SU-DHL-6 (cell line): ENCODE data around the gene IFITM1.
"Not testable (repeated sequence)": the region's sequence is repeated elsewhere in the genome, so short reads cannot be mapped to it uniquely, and the experiment has no call there.

Experiments
- EZH2phosphoT487 ChIP-seq: fragments of 200-600 bp; sonication (generic), shearing (Covaris generic); conservative IDR thresholded peaks from 2 replicates; pipeline ENCODE4 v1.6.1; 2018; ENCODE audit warnings: mild to moderate bottlenecking, antibody characterized with exemption, low read length, moderate library complexity, mixed read lengths
- TF ChIP-seq, protein P1 (sequence below): fragments of 200-600 bp; sonication (generic); IDR thresholded peaks from one replicate; pipeline ENCODE4 v1.5.1; 2017; ENCODE audit warnings: antibody characterized with exemption, mild to moderate bottlenecking, low read length, moderate library complexity; ENCODE audit not compliant: insufficient read depth, poor library complexity, severe bottlenecking

DNA sequence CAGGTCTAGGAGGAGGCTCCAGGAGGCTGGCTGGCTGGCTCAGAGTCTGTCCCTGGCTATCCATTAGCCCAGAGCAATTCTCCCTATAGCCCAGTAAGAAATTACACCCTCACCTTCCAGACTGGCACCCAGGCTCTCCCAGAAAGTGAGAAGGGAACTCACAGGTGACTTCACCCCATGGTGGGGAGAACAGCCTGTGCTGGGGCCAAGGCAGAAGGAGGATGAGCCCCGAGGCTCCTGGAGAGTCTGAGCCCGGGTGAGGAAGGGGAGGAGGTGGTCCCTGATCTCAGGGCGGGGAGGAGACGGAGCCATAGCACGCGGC, 675 bp downstream of the IFITM1 start:
- TF ChIP-seq, protein P1, sequence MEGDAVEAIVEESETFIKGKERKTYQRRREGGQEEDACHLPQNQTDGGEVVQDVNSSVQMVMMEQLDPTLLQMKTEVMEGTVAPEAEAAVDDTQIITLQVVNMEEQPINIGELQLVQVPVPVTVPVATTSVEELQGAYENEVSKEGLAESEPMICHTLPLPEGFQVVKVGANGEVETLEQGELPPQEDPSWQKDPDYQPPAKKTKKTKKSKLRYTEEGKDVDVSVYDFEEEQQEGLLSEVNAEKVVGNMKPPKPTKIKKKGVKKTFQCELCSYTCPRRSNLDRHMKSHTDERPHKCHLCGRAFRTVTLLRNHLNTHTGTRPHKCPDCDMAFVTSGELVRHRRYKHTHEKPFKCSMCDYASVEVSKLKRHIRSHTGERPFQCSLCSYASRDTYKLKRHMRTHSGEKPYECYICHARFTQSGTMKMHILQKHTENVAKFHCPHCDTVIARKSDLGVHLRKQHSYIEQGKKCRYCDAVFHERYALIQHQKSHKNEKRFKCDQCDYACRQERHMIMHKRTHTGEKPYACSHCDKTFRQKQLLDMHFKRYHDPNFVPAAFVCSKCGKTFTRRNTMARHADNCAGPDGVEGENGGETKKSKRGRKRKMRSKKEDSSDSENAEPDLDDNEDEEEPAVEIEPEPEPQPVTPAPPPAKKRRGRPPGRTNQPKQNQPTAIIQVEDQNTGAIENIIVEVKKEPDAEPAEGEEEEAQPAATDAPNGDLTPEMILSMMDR, result not testable (repeated sequence)
- not testable (repeated sequence) for TF ChIP-seq EZH2phosphoT487
